ENCODE data around the gene SAG.

SAG gene

GRCh38 chr2:233319256-233319655, 11.6 kb downstream of the SAG start:
- H3K27ac ChIP-seq, result no peak overlapping the region
- TF ChIP-seq CTCF (conservative IDR thresholded peaks at IDR 0.05), result no peak

GRCh38 chr2:233320470-233320869, 12.9 kb downstream of the SAG start:
- no peak overlapping the region for H3K27ac ChIP-seq
- TF ChIP-seq CTCF (conservative IDR thresholded peaks at IDR 0.05), result no peak

- no peak for TF ChIP-seq CTCF (conservative IDR thresholded peaks at IDR 0.05)
- no peak overlapping the region for H3K27ac ChIP-seq
These were observed 13.6 kb downstream of the SAG start for GRCh38 chr2:233321166-233321565.

- no peak overlapping the region for H3K27ac ChIP-seq
- TF ChIP-seq CTCF (conservative IDR thresholded peaks at IDR 0.05), result no peak
These were observed 16.2 kb downstream of the SAG start for GRCh38 chr2:233323851-233324250.

- no peak for TF ChIP-seq CTCF (conservative IDR thresholded peaks at IDR 0.05)
These were observed 17.6 kb downstream of the SAG start for GRCh38 chr2:233325256-233325655.

GRCh38 chr2:233325814-233326213, 18.2 kb downstream of the SAG start:
- no peak for TF ChIP-seq CTCF (conservative IDR thresholded peaks at IDR 0.05)
- H3K27ac ChIP-seq, result no peak overlapping the region

More at GRCh38 chr2:233325256-233325655, 17.6 kb downstream of the SAG start:
- H3K27ac ChIP-seq, result no peak overlapping the region

- no peak for TF ChIP-seq CTCF (conservative IDR thresholded peaks at IDR 0.05)
- H3K27ac ChIP-seq, result no peak overlapping the region
These were observed 18.9 kb downstream of the SAG start for GRCh38 chr2:233326500-233326899.

- H3K27ac ChIP-seq, result no peak overlapping the region
- no peak for TF ChIP-seq CTCF (conservative IDR thresholded peaks at IDR 0.05)
These were observed 21.3 kb downstream of the SAG start for GRCh38 chr2:233328922-233329321.

Measured in VCaP (cell line).